ENCODE results near the gene VASH1.
A peak's percentile ranks its signal among the peaks of the same experiment; 100 is the strongest.

Gene VASH1

GRCh38 chr14:76760331-76761135 is 735 bp upstream of the VASH1 start:
- peak overlapping the region; percentile 68 for H3K4me3 ChIP-seq (ENCODE audit: low read depth, low read length)
- TF ChIP-seq, protein P1, sequence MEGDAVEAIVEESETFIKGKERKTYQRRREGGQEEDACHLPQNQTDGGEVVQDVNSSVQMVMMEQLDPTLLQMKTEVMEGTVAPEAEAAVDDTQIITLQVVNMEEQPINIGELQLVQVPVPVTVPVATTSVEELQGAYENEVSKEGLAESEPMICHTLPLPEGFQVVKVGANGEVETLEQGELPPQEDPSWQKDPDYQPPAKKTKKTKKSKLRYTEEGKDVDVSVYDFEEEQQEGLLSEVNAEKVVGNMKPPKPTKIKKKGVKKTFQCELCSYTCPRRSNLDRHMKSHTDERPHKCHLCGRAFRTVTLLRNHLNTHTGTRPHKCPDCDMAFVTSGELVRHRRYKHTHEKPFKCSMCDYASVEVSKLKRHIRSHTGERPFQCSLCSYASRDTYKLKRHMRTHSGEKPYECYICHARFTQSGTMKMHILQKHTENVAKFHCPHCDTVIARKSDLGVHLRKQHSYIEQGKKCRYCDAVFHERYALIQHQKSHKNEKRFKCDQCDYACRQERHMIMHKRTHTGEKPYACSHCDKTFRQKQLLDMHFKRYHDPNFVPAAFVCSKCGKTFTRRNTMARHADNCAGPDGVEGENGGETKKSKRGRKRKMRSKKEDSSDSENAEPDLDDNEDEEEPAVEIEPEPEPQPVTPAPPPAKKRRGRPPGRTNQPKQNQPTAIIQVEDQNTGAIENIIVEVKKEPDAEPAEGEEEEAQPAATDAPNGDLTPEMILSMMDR (IDR thresholded peaks at IDR 0.05; ENCODE audit: low read depth, low read length), result no peak

DNA sequence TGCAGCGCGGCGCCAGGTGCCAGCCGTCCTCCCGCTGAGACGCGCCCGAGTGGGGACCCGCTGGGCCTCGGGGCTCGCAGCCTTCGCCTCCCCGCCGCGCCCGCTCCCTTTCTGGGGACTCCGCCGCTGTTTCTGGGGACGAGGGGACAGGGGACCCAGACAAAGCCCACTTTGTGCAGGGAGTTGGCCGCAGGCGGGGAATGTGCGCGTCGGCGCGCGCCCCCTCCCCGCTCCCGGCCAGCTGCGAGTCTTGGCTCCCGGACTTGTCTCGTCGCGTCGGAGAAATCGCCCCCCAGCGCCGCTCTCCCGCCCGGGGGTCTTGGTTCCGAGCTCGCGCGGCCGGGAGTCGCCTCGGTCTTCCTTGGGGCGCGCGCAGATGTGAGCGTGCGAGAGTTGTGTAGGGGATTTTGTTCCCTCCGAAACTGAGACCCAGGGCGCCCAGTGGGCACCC is 717 bp downstream of the VASH1 start:
- TF ChIP-seq, protein P1 (IDR thresholded peaks at IDR 0.05; ENCODE audit: low read depth, low read length), result no peak

GRCh38 chr14:76762411-76763095 is 1.3 kb downstream of the VASH1 start:
- TF ChIP-seq, protein P1 (IDR thresholded peaks at IDR 0.05; ENCODE audit: low read depth, low read length), result no peak
- peak overlapping the region; percentile 68 for H3K4me3 ChIP-seq (ENCODE audit: low read depth, low read length)

More for the DNA sequence above, 717 bp downstream of the VASH1 start:
- H3K4me3 ChIP-seq (ENCODE audit: low read depth, low read length), result peak overlapping the region; percentile 68

GRCh38 chr14:76763096-76764041 is 2.1 kb downstream of the VASH1 start:
- no peak overlapping the region for H3K4me3 ChIP-seq (ENCODE audit: low read depth, low read length)
- TF ChIP-seq, protein P1 (IDR thresholded peaks at IDR 0.05; ENCODE audit: low read depth, low read length), result no peak

DNA sequence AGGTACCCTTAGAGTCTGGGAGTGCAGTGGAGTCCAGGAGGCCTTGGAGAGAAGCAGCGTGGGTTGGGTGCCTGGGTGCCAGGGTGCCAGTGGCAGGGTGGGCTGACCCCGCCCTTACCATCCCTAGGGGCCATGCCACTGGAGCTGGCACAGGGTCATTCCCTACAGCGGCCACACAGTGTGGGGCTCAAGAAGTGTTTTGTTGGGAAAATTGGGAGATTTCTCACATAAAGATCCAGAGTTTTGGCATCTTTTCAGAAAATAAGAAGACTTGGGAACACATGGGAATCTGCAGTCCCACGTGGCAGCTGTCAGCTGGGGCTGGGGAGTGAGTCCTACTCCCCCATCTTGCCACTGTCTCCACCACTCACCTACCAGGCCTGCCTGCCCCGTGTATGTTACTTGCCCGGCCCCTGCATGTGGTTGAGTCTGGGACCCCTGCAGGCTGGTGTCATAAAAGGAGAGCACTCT is 4.2 kb downstream of the VASH1 start:
- H3K4me3 ChIP-seq (ENCODE audit: low read depth, low read length), result no peak overlapping the region
- TF ChIP-seq, protein P1 (IDR thresholded peaks at IDR 0.05; ENCODE audit: low read depth, low read length), result no peak

DNA sequence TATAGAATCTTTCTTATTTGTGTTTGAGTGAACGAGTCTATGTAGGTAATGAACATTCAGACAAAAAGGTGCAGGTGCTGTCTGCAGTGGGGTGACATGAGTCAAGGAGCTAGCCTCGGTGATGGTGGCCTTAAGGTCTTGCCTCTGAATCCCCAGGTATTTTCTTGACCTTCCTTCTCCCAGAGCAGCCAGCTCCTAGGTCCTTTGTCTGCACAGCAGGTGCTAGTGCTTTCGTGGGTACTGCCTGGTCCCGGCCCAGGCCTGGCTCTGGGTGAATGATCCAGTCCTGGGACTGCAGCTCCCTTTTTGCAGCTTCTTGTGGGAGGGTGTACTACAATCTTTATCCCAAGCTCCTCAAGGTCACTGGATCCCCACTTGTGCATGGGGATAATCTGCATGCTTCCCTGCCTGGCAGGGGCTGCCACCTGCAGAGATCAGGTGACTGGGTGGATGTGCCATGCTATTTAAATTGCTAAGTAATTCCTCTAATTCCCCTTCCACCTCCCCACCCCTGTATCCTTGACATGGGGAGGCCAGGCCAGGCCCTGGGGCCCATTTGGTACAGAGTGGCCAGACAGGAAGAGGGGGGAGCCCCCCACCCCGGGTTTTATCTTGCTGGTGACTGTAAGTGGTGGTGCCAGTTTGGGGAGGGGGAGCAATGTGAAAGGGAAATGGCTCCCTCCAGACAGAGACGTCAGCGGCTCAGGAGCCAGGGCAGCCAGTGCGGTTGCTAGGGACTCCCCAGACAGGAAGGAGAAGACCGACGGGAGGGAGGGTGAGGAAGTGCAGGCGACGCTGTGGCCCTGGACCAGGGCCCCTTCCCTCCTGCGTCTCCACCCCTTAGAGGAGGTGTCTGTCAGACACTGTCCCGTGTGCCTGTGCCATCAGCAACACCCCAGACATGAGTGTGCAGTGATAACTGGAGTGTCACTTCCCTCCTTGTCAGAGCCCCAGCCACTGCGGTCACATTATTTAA is 6.7 kb downstream of the VASH1 start:
- TF ChIP-seq, protein P1 (IDR thresholded peaks at IDR 0.05; ENCODE audit: low read depth, low read length), result no peak
- no peak overlapping the region for H3K4me3 ChIP-seq (ENCODE audit: low read depth, low read length)

Data from WI38 (cell line).